ENCODE results near the gene LDB2.

DNA sequence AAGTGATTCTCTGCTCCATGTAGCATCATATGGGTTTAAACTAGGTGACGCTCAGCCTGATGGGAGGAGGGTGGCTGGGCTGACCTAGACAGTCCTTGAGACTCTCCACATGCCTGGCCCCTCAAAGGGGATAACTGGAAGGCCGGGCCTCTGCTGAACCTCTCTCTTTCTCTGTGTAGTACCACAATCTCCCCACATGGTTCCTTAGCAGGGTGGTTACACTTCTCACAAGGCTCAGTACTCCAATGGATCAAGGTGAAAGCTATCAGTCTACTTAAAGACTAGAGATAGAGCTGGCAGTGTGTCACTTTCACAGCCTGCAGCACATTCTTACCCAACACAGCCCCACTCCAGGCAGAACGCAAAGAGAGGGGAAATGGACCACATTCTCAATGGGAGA, 80.4 kb downstream of the LDB2 start:
- TF ChIP-seq CTCF (IDR thresholded peaks at IDR 0.05 in 4 of 5, conservative IDR thresholded peaks at IDR 0.05 in 1 of 5), result no peak
- no peak for TF ChIP-seq POLR2A (IDR thresholded peaks at IDR 0.05)
